PC-9 (cell line): ENCODE data around the gene HIGD2B.
"Not testable (repeated sequence)": the region's sequence is repeated elsewhere in the genome, so short reads cannot be mapped to it uniquely, and the experiment has no call there.

Experiments
- CTCF ChIP-seq: fragments of 200-600 bp; sonication (generic); conservative IDR thresholded peaks from 2 replicates; pipeline ENCODE4 v1.6.1; 2017; ENCODE audit warnings: mixed run types, antibody characterized with exemption, mild to moderate bottlenecking, moderate library complexity
- EZH2 ChIP-seq: fragments of 200-600 bp; sonication (generic); IDR thresholded peaks from 2 replicates; pipeline ENCODE4 v1.8.0; 2017; ENCODE audit warnings: antibody characterized with exemption, low read depth

DNA sequence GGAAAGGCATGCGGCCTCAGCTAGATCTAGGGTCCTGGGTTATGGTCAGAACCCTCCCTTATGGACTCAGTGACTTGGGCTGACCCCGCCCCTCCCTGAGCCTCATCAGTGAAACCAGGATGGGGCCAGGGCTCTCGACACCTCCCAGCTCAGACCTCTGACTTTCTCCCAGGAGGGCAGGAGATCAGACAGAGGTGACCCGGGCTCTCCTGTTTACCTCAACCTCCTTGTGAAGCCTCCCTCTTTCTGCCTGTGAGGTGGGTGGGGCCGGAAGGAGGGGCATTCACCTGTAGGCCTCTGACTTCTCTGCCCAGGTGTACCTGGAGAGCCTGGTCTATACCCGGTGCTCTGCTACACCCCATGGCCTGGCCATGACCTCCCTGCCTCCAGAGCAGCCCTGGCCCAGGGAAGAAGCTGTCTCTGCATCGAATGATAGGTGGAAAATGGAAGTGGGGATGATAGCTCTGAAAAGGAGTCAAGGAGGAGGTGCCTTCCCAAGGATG lies 56.9 kb downstream of the HIGD2B start:
- not testable (repeated sequence) for TF ChIP-seq EZH2, CTCF
